ENCODE measurements around the gene NHSL2.

The NHSL2 gene

GRCh38 chrX:72081605-72082320 is 171.1 kb downstream of the NHSL2 start:
- DNase-seq: no peak

DNA sequence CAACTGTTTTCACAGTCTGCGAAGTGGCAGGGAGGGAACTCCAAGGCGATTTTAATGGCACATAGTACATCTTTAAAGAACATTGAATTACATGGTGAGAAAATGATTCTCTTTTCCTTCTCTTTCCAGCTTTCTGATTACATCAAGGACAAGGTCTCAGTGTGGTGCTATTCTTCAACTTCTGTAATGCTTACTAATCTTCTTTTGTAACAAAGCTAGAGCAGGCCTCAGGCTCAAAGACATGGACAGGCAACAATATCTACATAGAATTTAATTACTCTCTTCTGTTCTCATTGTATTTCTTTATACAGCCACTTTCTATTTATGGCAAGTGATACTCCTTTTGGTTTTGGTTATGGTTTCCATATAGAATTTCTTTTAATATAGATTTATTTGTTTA is 172.6 kb downstream of the NHSL2 start:
- DNase-seq: no peak

DNA sequence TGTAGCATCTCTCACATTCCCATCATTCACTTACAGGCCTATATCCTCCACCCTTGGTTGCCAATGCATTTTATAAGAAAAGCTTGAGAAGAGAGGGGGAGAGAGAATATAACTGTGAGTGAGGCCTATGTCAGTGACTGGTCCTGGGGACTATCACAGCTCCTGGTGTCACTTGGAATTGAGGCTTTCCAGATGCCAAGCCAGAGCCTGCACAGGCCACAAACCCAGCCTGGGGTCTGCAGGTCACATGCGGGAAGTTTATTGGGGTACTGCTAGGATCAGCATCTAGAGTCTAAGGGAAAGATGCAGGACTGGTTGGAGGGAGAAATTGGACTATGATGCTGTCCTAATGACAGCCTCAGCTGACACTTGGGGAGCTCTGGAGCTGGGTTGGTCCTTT is 173.5 kb downstream of the NHSL2 start:
- DNase-seq: no peak

- DNase-seq: no peak
Observed at GRCh38 chrX:72086995-72087394, 176.3 kb downstream of the NHSL2 start.

DNA sequence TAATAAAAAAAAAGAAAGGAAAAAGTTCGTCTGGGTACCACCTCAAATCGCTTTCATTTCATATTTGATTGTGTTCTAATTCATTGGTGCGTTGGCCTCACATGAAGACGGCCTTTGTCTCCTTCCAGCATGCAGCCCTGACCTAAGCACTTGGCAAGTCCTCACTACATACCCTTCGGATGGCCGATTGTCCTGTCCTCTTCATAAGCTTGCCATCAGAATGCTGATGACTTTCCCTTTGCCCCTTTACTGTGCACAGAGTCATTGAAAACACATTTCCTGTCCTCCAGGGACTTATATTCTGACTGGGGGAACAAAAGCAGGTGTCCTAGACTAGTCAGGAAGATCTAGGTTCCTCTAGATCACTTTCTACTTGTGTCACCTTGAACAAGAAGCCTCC is 178.1 kb downstream of the NHSL2 start:
- DNase-seq: no peak

DNA sequence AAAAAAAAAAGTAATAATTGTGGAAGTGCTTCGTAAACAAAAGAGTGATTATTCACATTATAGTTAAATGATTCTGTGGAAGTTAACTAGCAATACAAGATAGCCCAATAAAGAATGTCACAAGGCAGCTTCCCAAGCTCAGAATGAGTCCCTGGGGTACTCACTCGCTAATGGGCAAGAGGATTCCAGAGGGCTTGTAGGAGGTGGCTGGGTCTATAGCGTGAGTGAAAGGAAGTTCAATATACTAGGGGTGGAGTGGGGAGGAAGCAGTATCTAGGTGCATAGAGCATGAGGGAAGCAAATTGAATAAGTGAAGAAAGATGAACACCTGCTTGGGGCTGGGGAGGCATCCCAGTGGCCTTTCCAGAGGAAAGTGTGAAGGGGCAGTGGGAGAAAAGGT is 178.6 kb downstream of the NHSL2 start:
- DNase-seq: no peak

DNA sequence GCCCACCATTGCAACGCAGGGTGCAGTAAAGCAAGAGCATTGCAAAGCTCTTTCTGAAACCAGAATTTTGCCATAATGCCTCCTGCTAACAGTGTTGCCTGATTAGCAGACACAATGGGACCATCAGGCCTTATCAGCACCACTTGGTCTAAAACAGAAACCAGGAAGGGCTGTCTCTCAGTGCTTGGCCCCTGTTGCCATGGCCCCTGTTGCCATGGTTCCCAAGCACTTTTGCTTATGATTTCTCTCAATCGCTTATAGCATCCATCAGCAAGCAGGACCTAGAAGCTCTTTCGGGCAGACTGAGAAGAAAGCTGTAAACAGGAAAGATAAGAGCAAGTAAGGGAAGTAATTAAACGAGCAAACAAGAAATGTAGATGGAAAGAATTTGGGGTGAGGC is 184.2 kb downstream of the NHSL2 start:
- peak; percentile 35 to 49 (median 46) for DNase-seq

GRCh38 chrX:72095370-72095769 is 184.7 kb downstream of the NHSL2 start:
- DNase-seq: no peak

GRCh38 chrX:72097098-72097497 is 186.5 kb downstream of the NHSL2 start:
- peak; percentile 44 to 70 (median 69) for DNase-seq

DNA sequence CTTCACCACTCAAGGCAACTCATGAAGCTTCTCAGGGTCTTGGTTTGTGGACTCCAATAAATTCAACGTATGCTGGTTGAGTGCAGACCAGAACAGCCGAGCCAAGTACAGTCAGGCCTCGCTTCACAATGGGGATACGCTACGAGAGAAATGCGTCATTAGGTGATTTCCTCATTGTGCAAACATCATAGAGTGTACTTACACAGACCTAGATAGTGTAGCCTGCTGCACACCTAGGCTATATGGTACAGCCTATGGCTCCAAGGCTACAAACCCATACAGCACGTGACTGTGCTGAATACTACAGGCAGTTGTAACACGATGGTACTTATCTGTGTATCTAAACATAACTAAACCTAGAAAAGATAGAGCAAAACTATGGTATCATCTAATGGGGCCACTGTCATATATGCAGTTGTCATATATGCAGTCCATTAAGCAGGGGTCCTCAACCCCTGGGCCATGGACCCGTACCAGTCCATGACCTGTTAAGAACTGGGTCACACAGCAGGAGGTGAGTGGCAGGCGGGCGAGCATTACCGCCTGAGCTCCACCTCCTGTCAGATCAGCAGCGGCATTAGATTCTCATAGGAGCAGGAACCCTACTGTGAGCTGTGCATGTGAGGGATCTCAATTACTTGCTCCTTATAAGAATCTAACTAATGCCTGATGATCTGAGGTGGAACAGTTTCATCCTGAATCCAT is 189.6 kb downstream of the NHSL2 start:
- peak; percentile 52 to 74 (median 69) for DNase-seq

- DNase-seq: peak; percentile 84 to 86 (median 86)
Observed at GRCh38 chrX:72100824-72101351, 190.2 kb downstream of the NHSL2 start.

GRCh38 chrX:72101597-72102037 is 191.0 kb downstream of the NHSL2 start:
- DNase-seq: peak; percentile 57 to 67 (median 59)

GRCh38 chrX:72102126-72102525 is 191.5 kb downstream of the NHSL2 start:
- no peak for DNase-seq

GRCh38 chrX:72102760-72103159 is 192.1 kb downstream of the NHSL2 start:
- DNase-seq: no peak

DNA sequence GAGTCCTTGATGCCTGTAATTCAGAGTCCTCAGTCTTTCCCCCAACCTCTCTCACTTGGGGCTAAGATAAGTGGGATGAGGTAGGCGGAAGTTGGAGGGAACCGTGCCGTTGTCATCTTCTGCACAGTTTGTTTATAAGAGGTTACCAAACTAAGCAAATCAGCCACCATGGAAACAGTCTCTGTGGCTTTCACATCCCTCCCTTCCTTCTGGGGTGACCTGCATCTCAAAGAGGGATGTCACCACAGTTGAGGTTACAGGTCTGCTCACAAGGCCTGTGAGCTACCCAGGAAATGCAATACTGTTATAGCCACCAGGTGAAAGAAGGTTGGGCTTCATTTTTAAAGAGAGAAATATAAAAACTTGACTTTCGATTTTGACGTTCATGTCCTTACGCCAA is 194.8 kb downstream of the NHSL2 start:
- no peak for DNase-seq

DNA sequence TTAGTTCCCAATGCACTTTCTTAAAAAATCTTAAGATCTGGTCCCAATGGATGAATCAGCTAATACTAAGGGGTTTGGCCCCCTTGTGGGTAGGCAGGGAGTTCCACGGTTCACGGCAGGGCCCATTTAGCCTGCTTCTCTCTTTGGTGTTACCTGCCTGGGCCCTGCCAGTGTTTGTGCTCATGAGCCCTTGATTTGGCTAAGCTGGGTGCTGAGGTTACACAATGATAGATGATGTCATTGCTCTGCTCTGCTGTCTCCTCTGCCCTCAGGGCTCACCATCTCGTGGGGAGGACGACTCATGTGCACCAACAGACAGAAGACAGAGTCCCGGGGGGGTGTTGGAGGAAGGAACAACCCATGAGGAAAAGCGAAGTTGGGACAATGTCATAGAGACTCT is 196.7 kb downstream of the NHSL2 start:
- DNase-seq: peak; percentile 78 to 81 (median 79)

DNA sequence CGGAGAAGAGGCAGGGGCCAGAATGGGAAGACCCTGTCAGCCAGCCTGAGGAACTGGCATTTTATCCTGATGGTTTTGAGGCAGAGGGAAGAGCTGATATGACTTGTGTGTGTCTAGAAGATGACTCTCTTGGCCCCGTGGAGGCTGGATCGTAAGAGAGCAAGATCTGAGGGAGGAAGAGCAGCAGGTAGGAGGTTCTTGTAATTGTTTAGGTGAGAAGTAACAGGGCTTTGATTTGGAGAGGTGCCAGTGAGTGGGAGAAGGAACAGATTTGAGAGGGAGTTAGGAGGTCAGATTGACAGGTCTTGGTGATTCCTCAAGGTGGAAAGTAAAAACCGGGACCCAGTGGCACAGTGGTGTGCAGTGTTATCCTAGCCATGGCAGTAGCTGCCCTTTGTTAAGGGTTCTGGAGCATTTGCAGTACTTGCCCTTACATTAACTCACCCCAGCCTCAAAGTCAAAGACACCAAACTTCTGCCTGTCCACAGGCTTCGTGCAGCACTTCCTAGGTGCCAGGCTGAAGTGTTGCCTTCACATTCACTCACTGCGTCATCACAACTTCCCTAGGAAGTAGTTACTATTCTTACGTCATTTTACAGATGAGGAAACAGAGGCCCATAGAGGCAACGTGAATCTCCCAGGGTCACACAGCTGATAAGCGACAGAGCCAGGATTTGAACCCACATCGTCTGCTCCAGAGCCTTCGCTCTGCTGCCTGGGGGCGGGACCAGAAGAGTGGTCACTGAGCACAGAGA is 197.4 kb downstream of the NHSL2 start:
- peak in 2 of 3 donors; percentile 55 to 67 for DNase-seq

DNA sequence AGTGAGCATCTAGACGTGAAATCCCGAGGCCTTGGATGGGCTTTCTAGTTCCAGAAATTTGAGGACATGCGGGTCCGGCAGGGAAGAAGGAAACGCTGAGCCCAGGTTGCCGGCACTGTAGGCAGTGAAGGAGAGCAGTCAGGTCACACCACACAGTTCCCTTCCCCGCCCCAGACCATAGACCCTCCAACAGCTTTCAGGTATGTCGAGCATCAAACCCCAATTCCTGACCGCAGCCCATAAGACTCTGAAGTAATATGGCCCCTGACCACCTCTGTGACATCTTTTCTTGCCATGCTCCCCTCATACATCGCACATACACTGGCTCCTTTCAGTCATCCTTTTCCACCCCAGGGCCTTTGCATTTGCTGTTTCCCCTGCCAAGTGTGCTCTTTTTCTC is 198.0 kb downstream of the NHSL2 start:
- no peak for DNase-seq

GRCh38 chrX:72110051-72110875 is 199.6 kb downstream of the NHSL2 start:
- peak in 2 of 3 donors; percentile 41 to 48 for DNase-seq

DNA sequence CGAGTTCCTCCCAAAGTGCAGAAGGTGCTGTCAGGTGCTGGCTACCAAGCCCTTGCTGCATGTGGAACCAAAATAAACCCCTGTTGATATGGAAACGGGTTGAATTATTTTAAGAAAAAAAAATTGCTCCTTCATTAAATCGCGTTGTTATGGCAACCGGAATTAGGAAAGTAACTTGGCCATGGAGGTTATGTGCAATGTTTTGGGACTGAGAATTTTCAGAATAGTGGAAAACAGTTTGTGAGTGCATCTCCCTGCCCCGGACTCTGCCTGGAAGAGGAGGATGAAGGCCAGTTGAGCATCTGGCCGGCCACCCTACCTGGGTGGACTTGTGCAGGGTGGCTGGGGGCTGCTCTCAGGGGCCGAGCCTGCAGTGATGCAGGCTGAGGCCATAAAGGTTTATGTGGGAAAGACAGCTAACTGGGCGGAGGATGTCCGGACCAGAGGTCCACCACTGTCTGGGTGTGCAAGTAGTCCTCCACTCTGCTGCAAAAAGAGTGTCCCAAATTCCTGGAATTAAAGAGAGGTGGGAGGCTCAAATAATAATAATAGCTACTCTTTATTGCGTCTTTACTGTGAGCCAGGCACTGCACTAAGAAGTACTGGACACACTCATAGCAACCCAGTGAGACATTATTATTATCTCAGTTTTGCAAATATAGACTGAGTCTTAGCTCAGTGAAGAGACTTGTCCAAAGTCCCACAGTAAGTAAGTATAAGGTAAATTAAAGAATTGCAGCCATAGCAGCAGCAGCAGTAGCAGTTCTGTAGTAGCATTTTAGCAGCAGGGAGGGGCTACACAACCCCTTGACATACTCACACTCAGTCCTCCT is 200.4 kb downstream of the NHSL2 start:
- no peak for DNase-seq

DNA sequence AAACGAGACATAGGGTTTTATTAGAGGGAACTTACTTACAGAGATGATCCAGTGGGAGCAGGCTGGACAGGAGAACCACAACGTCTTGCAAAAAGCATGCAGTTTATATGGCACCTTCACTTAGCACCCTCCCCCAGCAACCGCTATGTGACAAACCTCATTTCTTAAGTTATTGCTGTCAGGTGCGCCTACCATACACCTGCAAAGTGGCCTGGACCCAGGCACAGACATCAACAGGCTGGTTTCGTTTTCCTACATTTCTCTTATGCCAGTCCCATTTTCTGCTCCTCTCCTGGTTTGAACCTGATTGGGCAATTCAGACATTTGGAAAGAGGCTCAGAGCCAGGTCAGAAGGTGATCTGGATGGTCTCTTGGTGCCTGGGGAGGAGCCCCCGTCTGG is 202.8 kb downstream of the NHSL2 start:
- no peak for DNase-seq

DNA sequence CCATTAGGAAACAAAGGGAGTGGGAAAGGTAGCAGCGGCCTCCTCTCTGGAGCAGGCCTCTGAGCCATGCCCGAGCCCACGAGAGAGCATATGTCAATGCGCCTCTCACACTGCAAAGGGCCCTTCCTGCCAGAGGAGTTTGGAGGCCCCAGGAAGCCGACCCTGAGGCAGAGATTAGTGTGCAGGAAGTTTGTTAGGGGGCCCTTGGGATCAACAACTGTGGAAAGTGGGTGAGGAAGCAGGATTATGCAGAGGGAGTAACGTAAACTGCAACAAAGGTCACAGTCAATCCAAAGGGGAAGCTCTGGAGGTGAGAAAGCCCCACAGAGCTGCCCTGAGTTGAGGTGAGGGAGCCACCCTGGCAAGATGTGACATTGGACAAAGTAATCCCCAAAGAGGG is 203.7 kb downstream of the NHSL2 start:
- DNase-seq: no peak
